Adrenal gland (tissue), 5 donors: Measurements from ENCODE around the gene ZNF664.

Experiments
- POLR2A ChIP-seq, 2 donors: fragments of 450-650 bp; IDR thresholded peaks; one replicate each; pipeline ENCODE4 v1.6.1; 2017; ENCODE audit warnings: antibody characterized with exemption in 2 of 2, mild to moderate bottlenecking in 2 of 2, moderate library complexity in 1 of 2
- TF ChIP-seq, protein P1 (sequence below), 6 experiments: fragments of 450-650 bp in 4 of 6; fragments of 200-600 bp in 2 of 6; sonication (generic) in 1 of 6; IDR thresholded peaks; 1 replicate in 5 of 6; 2 replicates in 1 of 6; pipeline versions ENCODE4 v1.5.1 to v1.8.0; 2016 to 2021; ENCODE audit warnings: antibody characterized with exemption in 6 of 6, mild to moderate bottlenecking in 2 of 6, moderate library complexity in 1 of 6
- donor health status: DM: no; HTN: no; CAD: no.

- TF ChIP-seq, protein P1, sequence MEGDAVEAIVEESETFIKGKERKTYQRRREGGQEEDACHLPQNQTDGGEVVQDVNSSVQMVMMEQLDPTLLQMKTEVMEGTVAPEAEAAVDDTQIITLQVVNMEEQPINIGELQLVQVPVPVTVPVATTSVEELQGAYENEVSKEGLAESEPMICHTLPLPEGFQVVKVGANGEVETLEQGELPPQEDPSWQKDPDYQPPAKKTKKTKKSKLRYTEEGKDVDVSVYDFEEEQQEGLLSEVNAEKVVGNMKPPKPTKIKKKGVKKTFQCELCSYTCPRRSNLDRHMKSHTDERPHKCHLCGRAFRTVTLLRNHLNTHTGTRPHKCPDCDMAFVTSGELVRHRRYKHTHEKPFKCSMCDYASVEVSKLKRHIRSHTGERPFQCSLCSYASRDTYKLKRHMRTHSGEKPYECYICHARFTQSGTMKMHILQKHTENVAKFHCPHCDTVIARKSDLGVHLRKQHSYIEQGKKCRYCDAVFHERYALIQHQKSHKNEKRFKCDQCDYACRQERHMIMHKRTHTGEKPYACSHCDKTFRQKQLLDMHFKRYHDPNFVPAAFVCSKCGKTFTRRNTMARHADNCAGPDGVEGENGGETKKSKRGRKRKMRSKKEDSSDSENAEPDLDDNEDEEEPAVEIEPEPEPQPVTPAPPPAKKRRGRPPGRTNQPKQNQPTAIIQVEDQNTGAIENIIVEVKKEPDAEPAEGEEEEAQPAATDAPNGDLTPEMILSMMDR (IDR thresholded peaks at IDR 0.05): no peak
- TF ChIP-seq POLR2A (IDR thresholded peaks at IDR 0.05): no peak
Observed at GRCh38 chr12:124025661-124026060, 52.6 kb downstream of the ZNF664 start.
